HepG2 (cell line): Measurements from ENCODE around the gene MEF2D. TPM values are rescaled to one million over a fixed set of nuclear protein-coding genes. Genes with fewer than 3 reads are reported as not detected.

ENCODE experiments used
- HOXA5 ChIP-seq: sonication (generic); formaldehyde crosslinking; IDR thresholded peaks from 2 replicates; pipeline ENCODE4 v1.4.0; 2020; ENCODE audit warnings: missing genetic modification reagents
- JUND ChIP-seq: sonication (generic); formaldehyde crosslinking; IDR thresholded peaks from 2 replicates; pipeline ENCODE4 v1.8.0; 2022; ENCODE audit warnings: mild to moderate bottlenecking, missing genetic modification reagents
- MED13 ChIP-seq: sonication (generic); formaldehyde crosslinking; IDR thresholded peaks from 2 replicates; pipeline ENCODE4 v1.5.0; 2020; ENCODE audit warnings: missing genetic modification reagents
- MYNN ChIP-seq: sonication (generic); formaldehyde crosslinking; IDR thresholded peaks from 2 replicates; pipeline ENCODE4 v1.4.0; 2020; ENCODE audit warnings: mild to moderate bottlenecking, low read depth, missing genetic modification reagents
- PHB2 ChIP-seq: fragments of 450-650 bp; IDR thresholded peaks from 2 replicates; pipeline ENCODE4 v1.6.1; 2018; ENCODE audit not compliant: partially characterized antibody
- POLR2A ChIP-seq, 2 experiments: IDR thresholded peaks; 2 replicates each; pipeline ENCODE4 v1.6.1; 2011; ENCODE audit warnings: low read depth in 2 of 2, low read length in 2 of 2, mild to moderate bottlenecking in 1 of 2, moderate library complexity in 1 of 2; ENCODE audit not compliant: insufficient read depth in 1 of 2
- SSRP1 ChIP-seq: IDR thresholded peaks from 2 replicates; pipeline ENCODE4 v1.6.1; 2016; ENCODE audit warnings: control low read depth
- YEATS4 ChIP-seq: sonication (generic); formaldehyde crosslinking; IDR thresholded peaks from 2 replicates; pipeline ENCODE4 v1.4.0; 2020; ENCODE audit warnings: missing genetic modification reagents, borderline replicate concordance
- ZNF235 ChIP-seq: sonication (generic); formaldehyde crosslinking; IDR thresholded peaks from 2 replicates; pipeline ENCODE4 v1.8.1; 2023; ENCODE audit warnings: mild to moderate bottlenecking, missing genetic modification reagents, borderline replicate concordance
- ZNF263 ChIP-seq: sonication (generic); formaldehyde crosslinking; IDR thresholded peaks from 2 replicates; pipeline ENCODE4 v1.4.0; 2020; ENCODE audit warnings: missing genetic modification reagents
- ZNF331 ChIP-seq: sonication (generic); formaldehyde crosslinking; IDR thresholded peaks from 2 replicates; pipeline ENCODE4 v1.4.0; 2020; ENCODE audit warnings: missing genetic modification reagents
- ZNF530 ChIP-seq: sonication (generic); formaldehyde crosslinking; IDR thresholded peaks from 2 replicates; pipeline ENCODE4 v1.5.0; 2020; ENCODE audit warnings: low read depth, mild to moderate bottlenecking, missing genetic modification reagents
- ZNF557 ChIP-seq: sonication (generic); formaldehyde crosslinking; IDR thresholded peaks from 2 replicates; pipeline ENCODE4 v1.4.0; 2020; ENCODE audit warnings: missing genetic modification reagents
- ZNF644 ChIP-seq: IDR thresholded peaks from 2 replicates; pipeline ENCODE4 v1.6.1; 2016; ENCODE audit warnings: low read depth
- polyA plus RNA-seq, 8 experiments: library from polyadenylated mRNA; depleted of rRNA in 3 of 8; stranded (reverse) in 7 of 8; unstranded in 1 of 8; fragments of >200 nt; fragmentation: Illumina TruSeq in 4 of 8; extraction: Trizol in 4 of 8; gene quantifications; 2 replicates each; pipeline versions ENCODE4 v1.2.1 to v1.2.3, GENCODE V29; 2011 to 2016; ENCODE audit warnings: low read depth in 4 of 8, missing spikeins in 1 of 8, mixed read lengths in 1 of 8; ENCODE audit not compliant: insufficient read depth in 1 of 8
- total RNA-seq, 5 experiments: library from RNA; depleted of rRNA; stranded (reverse); fragments of >200 nt; fragmentation: Illumina TruSeq; extraction: Trizol; gene quantifications; 2 replicates each; pipeline ENCODE4 v1.2.3, GENCODE V29; 2016; ENCODE audit warnings: low read depth in 1 of 5
- TF ChIP-seq, protein P1 (sequence below): sonication (generic); formaldehyde crosslinking; IDR thresholded peaks from 2 replicates; pipeline ENCODE4 v1.4.0; 2020; ENCODE audit warnings: mild to moderate bottlenecking, missing genetic modification reagents, borderline replicate concordance
- TF ChIP-seq, protein P2 (sequence below): sonication (generic); formaldehyde crosslinking; IDR thresholded peaks from 2 replicates; pipeline ENCODE4 v1.4.0; 2020; ENCODE audit warnings: missing genetic modification reagents, mild to moderate bottlenecking, borderline replicate concordance
- TF ChIP-seq, protein P3 (sequence below): sonication (generic); formaldehyde crosslinking; IDR thresholded peaks from 2 replicates; pipeline ENCODE4 v1.4.0; 2020; ENCODE audit warnings: missing genetic modification reagents
- TF ChIP-seq, protein P4 (sequence below): sonication (generic); formaldehyde crosslinking; IDR thresholded peaks from 2 replicates; pipeline ENCODE4 v1.5.0; 2020; ENCODE audit warnings: mild to moderate bottlenecking, missing genetic modification reagents, moderate library complexity

MEF2D gene
- total and polyA plus RNA-seq, 2 of the 13 experiments (the other 11 are each of a cell fraction or from before 2014, with no cell fraction given) = 1.6 to 3.9 TPM

DNA sequence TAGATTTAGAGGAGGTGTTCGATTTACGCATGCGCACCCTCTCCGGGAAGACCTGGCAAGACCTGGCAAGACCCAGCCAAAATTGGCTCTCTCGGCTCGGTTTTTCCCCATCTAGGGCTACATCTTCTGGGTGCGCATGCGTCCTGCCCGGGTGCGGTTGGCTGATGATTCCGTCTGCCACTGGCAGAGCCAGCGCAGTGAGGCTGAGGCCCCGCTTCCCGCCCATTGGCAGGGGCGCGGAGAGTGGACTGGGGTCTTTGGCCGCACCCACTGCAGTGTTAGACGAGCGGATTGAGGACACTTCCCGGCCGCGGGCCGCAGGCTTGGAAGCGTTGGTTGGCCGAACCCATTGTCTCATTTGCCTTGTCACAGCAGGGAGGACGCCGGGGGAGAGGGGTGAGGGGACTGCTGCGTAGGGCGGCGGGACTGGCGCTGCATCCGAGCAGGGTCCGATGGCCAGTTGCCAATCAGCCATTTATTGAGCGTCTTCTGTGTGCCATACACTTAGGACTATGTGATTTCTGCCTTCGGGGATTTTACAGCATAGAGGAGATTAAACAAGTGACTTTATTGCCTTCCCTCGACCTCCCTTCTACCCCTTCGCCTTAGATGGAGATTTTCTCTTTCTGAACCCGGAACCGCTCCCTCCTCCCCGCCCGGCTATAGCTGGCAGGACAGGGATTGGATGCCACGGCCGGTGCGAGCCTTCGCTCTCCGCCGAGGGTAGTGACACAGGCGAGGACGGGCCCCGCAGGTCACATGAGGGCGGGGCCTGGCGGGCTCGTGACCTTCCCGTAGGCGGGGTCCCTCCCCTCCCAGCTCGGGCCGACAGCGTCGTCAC lies 43.7 kb downstream of the MEF2D start (continued):
- TF ChIP-seq POLR2A (IDR thresholded peaks at IDR 0.05; ENCODE audit: insufficient read depth in 1 of 2, low read depth in 2 of 2, low read length in 2 of 2) (peak; percentile 60 to 64), JUND (CRISPR knock-in tag) (no peak), HOXA5 (no peak; the same call in 1 of the 2 replicates), SSRP1 (0 out of 2 replicates have a peak, but pooled peaks have one; percentile 32), ZNF263 (peak; percentile 64; the same call in 1 of the 2 replicates), ZNF530 (no peak), MED13 (no peak), ZNF235 (CRISPR knock-in tag) (no peak), PHB2 (no peak), MYNN (no peak), YEATS4 (CRISPR knock-in tag) (peak; percentile 92), ZNF331 (peak; percentile 48), ZNF557 (CRISPR knock-in tag) (peak; percentile 55; the same call in 1 of the 2 replicates), ZNF644 (CRISPR knock-in tag) (no peak)
- TF ChIP-seq, protein P1, sequence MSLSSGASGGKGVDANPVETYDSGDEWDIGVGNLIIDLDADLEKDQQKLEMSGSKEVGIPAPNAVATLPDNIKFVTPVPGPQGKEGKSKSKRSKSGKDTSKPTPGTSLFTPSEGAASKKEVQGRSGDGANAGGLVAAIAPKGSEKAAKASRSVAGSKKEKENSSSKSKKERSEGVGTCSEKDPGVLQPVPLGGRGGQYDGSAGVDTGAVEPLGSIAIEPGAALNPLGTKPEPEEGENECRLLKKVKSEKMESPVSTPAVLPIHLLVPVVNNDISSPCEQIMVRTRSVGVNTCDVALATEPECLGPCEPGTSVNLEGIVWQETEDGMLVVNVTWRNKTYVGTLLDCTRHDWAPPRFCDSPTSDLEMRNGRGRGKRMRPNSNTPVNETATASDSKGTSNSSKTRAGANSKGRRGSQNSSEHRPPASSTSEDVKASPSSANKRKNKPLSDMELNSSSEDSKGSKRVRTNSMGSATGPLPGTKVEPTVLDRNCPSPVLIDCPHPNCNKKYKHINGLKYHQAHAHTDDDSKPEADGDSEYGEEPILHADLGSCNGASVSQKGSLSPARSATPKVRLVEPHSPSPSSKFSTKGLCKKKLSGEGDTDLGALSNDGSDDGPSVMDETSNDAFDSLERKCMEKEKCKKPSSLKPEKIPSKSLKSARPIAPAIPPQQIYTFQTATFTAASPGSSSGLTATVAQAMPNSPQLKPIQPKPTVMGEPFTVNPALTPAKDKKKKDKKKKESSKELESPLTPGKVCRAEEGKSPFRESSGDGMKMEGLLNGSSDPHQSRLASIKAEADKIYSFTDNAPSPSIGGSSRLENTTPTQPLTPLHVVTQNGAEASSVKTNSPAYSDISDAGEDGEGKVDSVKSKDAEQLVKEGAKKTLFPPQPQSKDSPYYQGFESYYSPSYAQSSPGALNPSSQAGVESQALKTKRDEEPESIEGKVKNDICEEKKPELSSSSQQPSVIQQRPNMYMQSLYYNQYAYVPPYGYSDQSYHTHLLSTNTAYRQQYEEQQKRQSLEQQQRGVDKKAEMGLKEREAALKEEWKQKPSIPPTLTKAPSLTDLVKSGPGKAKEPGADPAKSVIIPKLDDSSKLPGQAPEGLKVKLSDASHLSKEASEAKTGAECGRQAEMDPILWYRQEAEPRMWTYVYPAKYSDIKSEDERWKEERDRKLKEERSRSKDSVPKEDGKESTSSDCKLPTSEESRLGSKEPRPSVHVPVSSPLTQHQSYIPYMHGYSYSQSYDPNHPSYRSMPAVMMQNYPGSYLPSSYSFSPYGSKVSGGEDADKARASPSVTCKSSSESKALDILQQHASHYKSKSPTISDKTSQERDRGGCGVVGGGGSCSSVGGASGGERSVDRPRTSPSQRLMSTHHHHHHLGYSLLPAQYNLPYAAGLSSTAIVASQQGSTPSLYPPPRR (CRISPR knock-in tag) = no peak
- TF ChIP-seq, protein P2, sequence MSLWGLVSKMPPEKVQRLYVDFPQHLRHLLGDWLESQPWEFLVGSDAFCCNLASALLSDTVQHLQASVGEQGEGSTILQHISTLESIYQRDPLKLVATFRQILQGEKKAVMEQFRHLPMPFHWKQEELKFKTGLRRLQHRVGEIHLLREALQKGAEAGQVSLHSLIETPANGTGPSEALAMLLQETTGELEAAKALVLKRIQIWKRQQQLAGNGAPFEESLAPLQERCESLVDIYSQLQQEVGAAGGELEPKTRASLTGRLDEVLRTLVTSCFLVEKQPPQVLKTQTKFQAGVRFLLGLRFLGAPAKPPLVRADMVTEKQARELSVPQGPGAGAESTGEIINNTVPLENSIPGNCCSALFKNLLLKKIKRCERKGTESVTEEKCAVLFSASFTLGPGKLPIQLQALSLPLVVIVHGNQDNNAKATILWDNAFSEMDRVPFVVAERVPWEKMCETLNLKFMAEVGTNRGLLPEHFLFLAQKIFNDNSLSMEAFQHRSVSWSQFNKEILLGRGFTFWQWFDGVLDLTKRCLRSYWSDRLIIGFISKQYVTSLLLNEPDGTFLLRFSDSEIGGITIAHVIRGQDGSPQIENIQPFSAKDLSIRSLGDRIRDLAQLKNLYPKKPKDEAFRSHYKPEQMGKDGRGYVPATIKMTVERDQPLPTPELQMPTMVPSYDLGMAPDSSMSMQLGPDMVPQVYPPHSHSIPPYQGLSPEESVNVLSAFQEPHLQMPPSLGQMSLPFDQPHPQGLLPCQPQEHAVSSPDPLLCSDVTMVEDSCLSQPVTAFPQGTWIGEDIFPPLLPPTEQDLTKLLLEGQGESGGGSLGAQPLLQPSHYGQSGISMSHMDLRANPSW (CRISPR knock-in tag) = no peak
- TF ChIP-seq, protein P3, sequence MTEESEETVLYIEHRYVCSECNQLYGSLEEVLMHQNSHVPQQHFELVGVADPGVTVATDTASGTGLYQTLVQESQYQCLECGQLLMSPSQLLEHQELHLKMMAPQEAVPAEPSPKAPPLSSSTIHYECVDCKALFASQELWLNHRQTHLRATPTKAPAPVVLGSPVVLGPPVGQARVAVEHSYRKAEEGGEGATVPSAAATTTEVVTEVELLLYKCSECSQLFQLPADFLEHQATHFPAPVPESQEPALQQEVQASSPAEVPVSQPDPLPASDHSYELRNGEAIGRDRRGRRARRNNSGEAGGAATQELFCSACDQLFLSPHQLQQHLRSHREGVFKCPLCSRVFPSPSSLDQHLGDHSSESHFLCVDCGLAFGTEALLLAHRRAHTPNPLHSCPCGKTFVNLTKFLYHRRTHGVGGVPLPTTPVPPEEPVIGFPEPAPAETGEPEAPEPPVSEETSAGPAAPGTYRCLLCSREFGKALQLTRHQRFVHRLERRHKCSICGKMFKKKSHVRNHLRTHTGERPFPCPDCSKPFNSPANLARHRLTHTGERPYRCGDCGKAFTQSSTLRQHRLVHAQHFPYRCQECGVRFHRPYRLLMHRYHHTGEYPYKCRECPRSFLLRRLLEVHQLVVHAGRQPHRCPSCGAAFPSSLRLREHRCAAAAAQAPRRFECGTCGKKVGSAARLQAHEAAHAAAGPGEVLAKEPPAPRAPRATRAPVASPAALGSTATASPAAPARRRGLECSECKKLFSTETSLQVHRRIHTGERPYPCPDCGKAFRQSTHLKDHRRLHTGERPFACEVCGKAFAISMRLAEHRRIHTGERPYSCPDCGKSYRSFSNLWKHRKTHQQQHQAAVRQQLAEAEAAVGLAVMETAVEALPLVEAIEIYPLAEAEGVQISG (CRISPR knock-in tag) = peak; percentile 78
- TF ChIP-seq, protein P4, sequence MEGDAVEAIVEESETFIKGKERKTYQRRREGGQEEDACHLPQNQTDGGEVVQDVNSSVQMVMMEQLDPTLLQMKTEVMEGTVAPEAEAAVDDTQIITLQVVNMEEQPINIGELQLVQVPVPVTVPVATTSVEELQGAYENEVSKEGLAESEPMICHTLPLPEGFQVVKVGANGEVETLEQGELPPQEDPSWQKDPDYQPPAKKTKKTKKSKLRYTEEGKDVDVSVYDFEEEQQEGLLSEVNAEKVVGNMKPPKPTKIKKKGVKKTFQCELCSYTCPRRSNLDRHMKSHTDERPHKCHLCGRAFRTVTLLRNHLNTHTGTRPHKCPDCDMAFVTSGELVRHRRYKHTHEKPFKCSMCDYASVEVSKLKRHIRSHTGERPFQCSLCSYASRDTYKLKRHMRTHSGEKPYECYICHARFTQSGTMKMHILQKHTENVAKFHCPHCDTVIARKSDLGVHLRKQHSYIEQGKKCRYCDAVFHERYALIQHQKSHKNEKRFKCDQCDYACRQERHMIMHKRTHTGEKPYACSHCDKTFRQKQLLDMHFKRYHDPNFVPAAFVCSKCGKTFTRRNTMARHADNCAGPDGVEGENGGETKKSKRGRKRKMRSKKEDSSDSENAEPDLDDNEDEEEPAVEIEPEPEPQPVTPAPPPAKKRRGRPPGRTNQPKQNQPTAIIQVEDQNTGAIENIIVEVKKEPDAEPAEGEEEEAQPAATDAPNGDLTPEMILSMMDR (CRISPR knock-in tag) = no peak
